Fibroblast of pulmonary artery (primary cell): ENCODE measurements around the gene S100A3.
"Not testable (repeated sequence)": the region's sequence is repeated elsewhere in the genome, so short reads cannot be mapped to it uniquely, and the experiment has no call there.

Source experiments
- DNase-seq: peaks from one replicate; pipeline ENCODE4 v3.0.0-alpha.2; 2010; ENCODE audit warnings: low read depth
- H3K4me3 ChIP-seq: replicated peaks from 2 replicates; pipeline ENCODE4 v1.5.1; 2011; ENCODE audit warnings: low read depth, mild to moderate bottlenecking, control low read depth, low read length, moderate library complexity
- TF ChIP-seq, protein P1 (sequence below): IDR thresholded peaks from 2 replicates; pipeline ENCODE4 v1.5.1; 2011; ENCODE audit warnings: mild to moderate bottlenecking, control low read depth, low read length, inconsistent platforms; ENCODE audit errors: missing control alignments

S100A3 gene

GRCh38 chr1:153548722-153549688 lies at the start of gene S100A3:
Gene S100A3, minus strand, starts transcription at chr1:153549258. Its CDS starts 773 bp downstream, at chr1:153548485.
- TF ChIP-seq, protein P1, sequence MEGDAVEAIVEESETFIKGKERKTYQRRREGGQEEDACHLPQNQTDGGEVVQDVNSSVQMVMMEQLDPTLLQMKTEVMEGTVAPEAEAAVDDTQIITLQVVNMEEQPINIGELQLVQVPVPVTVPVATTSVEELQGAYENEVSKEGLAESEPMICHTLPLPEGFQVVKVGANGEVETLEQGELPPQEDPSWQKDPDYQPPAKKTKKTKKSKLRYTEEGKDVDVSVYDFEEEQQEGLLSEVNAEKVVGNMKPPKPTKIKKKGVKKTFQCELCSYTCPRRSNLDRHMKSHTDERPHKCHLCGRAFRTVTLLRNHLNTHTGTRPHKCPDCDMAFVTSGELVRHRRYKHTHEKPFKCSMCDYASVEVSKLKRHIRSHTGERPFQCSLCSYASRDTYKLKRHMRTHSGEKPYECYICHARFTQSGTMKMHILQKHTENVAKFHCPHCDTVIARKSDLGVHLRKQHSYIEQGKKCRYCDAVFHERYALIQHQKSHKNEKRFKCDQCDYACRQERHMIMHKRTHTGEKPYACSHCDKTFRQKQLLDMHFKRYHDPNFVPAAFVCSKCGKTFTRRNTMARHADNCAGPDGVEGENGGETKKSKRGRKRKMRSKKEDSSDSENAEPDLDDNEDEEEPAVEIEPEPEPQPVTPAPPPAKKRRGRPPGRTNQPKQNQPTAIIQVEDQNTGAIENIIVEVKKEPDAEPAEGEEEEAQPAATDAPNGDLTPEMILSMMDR = peak; percentile 23
- H3K4me3 ChIP-seq = no peak within 1 kb of the TSS
- peak; percentile 88 for DNase-seq

GRCh38 chr1:153598309-153599172 lies 49.5 kb upstream of the S100A3 start:
- no peak overlapping the region for H3K4me3 ChIP-seq
- TF ChIP-seq, protein P1 = no peak
- peak; percentile 61 for DNase-seq

DNA sequence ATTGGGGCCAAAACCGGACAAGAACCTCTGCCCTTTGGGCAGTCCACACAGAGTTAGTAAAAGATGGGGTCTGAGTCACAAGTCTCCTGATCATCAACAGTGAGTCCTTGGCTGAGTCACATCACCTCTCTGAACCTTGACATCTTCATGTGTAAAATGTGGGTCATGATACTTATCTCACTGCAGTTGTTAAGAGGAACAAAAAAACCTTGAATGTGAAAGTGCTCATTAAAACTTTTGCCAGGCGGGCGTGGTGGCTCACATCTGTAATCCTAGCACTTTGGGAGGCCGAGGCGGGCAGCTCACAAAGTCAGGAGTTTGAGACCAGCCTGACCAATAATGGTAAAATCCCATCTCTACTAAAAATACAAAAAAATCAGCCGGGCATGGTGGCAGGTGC lies 48.1 kb upstream of the S100A3 start:
- no peak for DNase-seq
- no peak overlapping the region for H3K4me3 ChIP-seq
- TF ChIP-seq, protein P1 = no peak

GRCh38 chr1:153592748-153593147 lies 43.7 kb upstream of the S100A3 start:
- H3K4me3 ChIP-seq = no peak overlapping the region
- TF ChIP-seq, protein P1 = no peak
- no peak for DNase-seq

- TF ChIP-seq, protein P1 = no peak
- DNase-seq = no peak
- no peak overlapping the region for H3K4me3 ChIP-seq
Observed at GRCh38 chr1:153588482-153588881, 39.4 kb upstream of the S100A3 start.

- not testable (repeated sequence) for H3K4me3 ChIP-seq, DNase-seq
Observed at GRCh38 chr1:153588033-153588432, 39.0 kb upstream of the S100A3 start.

DNA sequence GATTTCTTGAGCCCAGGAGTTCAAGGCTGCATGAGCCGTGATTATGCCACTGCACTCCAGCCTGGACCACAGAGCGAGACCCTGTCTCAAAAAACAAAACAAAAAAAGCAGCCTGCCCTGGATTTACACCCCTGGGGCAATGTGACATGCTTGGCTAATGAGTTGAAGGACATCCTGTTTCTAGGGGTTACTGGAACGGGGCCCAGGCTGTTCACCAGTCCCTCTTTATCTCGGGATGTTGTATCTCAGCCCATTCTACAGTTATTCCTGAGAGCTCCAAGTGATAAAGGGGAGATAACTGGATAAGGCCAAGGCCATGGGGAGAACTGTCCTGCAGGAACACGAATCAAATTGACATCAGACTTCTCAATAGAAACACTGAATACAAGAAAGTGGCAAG lies 38.3 kb upstream of the S100A3 start:
- TF ChIP-seq, protein P1 = no peak
- H3K4me3 ChIP-seq = no peak overlapping the region

More for the DNA sequence above, 38.3 kb upstream of the S100A3 start:
- no peak for DNase-seq
